Putamen (tissue), 1 donor: ENCODE results near the gene MARCHF10.
"Not testable (repeated sequence)": the region's sequence is repeated elsewhere in the genome, so short reads cannot be mapped to it uniquely, and the experiment has no call there.

Experiments
- DNase-seq: peaks from one replicate; pipeline ENCODE4 v3.0.0-alpha.2; 2016; ENCODE audit warnings: low spot score

Gene MARCHF10

GRCh38 chr17:62790564-62790986, 17.5 kb downstream of the MARCHF10 start:
- no peak for DNase-seq

- no peak for DNase-seq
Observed at GRCh38 chr17:62787366-62787765, 20.7 kb downstream of the MARCHF10 start.

GRCh38 chr17:62786646-62787045, 21.5 kb downstream of the MARCHF10 start:
- DNase-seq, result no peak

GRCh38 chr17:62785983-62786382, 22.1 kb downstream of the MARCHF10 start:
- not testable (repeated sequence) for DNase-seq

GRCh38 chr17:62782730-62783270, 25.3 kb downstream of the MARCHF10 start:
- DNase-seq, result no peak

- peak; percentile 29 for DNase-seq
Observed at GRCh38 chr17:62781831-62782251, 26.3 kb downstream of the MARCHF10 start.

GRCh38 chr17:62781356-62781755, 26.8 kb downstream of the MARCHF10 start:
- DNase-seq, result no peak

GRCh38 chr17:62780951-62781350, 27.2 kb downstream of the MARCHF10 start:
- DNase-seq, result no peak

GRCh38 chr17:62780269-62780668, 27.8 kb downstream of the MARCHF10 start:
- no peak for DNase-seq

GRCh38 chr17:62778990-62779681, 29.0 kb downstream of the MARCHF10 start:
- DNase-seq, result peak; percentile 86

GRCh38 chr17:62775876-62776275, 32.2 kb downstream of the MARCHF10 start:
- no peak for DNase-seq

- no peak for DNase-seq
Observed at GRCh38 chr17:62774338-62774737, 33.8 kb downstream of the MARCHF10 start.

GRCh38 chr17:62767997-62768396, 40.1 kb downstream of the MARCHF10 start:
- DNase-seq, result no peak

GRCh38 chr17:62765351-62765750, 42.8 kb downstream of the MARCHF10 start:
- DNase-seq, result no peak

- no peak for DNase-seq
Observed at GRCh38 chr17:62763891-62764600, 44.1 kb downstream of the MARCHF10 start.

- DNase-seq, result no peak
Observed at GRCh38 chr17:62761884-62762283, 46.2 kb downstream of the MARCHF10 start.

- no peak for DNase-seq
Observed at GRCh38 chr17:62760945-62761267, 47.2 kb downstream of the MARCHF10 start.

- no peak for DNase-seq
Observed at GRCh38 chr17:62760059-62760944, 47.8 kb downstream of the MARCHF10 start.

- DNase-seq, result no peak
Observed at GRCh38 chr17:62757500-62757951, 50.6 kb downstream of the MARCHF10 start.

GRCh38 chr17:62756198-62756597, 51.9 kb downstream of the MARCHF10 start:
- DNase-seq, result no peak

- no peak for DNase-seq
Observed at GRCh38 chr17:62755141-62755851, 52.8 kb downstream of the MARCHF10 start.

GRCh38 chr17:62754631-62755030, 53.5 kb downstream of the MARCHF10 start:
- no peak for DNase-seq
